ENCODE data around the gene LNP1.
"Not testable (repeated sequence)": the region's sequence is repeated elsewhere in the genome, so short reads cannot be mapped to it uniquely, and the experiment has no call there.

The LNP1 gene

GRCh38 chr3:100438623-100438974 is 37.3 kb downstream of the LNP1 start:
- Histone ChIP-seq H3K79me2 (ENCODE audit: insufficient read depth, low read length) (no peaks in the 10 kb centered on the region), H3K9me3 (ENCODE audit: insufficient read depth, low read length) (peaks cover 2% of the 10 kb centered on the region; the same call in 1 of the 2 replicates), H3F3A (ENCODE audit: insufficient read depth) (no peaks in the 10 kb centered on the region)

GRCh38 chr3:100440895-100441294 is 39.6 kb downstream of the LNP1 start:
- Histone ChIP-seq H4K20me1 (ENCODE audit: low read depth, low read length) (no peaks in the 10 kb centered on the region), H3K4me2 (ENCODE audit: low read depth, low read length, poor library complexity, severe bottlenecking) (no peak overlapping the region), H2AFZ (ENCODE audit: low read depth, low read length, severe bottlenecking) (no peak overlapping the region)

More at GRCh38 chr3:100438623-100438974, 37.3 kb downstream of the LNP1 start:
- no peaks in the 10 kb centered on the region for H3K36me3 ChIP-seq (ENCODE audit: low read length)
- no peaks in the 10 kb centered on the region for H3K27me3 ChIP-seq (ENCODE audit: low read length)
- H3K4me2 ChIP-seq (ENCODE audit: low read depth, low read length, poor library complexity, severe bottlenecking), result no peak overlapping the region
- H3K27ac ChIP-seq (ENCODE audit: low read depth, low read length), result no peak overlapping the region
- H2AFZ ChIP-seq (ENCODE audit: low read depth, low read length, severe bottlenecking), result no peak overlapping the region
- H3K4me3 ChIP-seq (ENCODE audit: insufficient read depth, low read length, poor library complexity, severe bottlenecking), result no peak overlapping the region
- H3K9ac ChIP-seq (ENCODE audit: low read length), result no peak overlapping the region
- no peaks in the 10 kb centered on the region for H3K9me2 ChIP-seq (replicated peaks; ENCODE audit: insufficient read depth, low read length)
- TF ChIP-seq CTCF (IDR thresholded peaks at IDR 0.05; ENCODE audit: insufficient read depth, low read length, poor library complexity, severe bottlenecking) (no peak), EZH2phosphoT487 (conservative IDR thresholded peaks at IDR 0.05; ENCODE audit: low read length) (no peak)
- H4K20me1 ChIP-seq (ENCODE audit: low read depth, low read length), result no peaks in the 10 kb centered on the region

GRCh38 chr3:100443690-100444089 is 42.4 kb downstream of the LNP1 start:
- Histone ChIP-seq H2AFZ (ENCODE audit: low read depth, low read length, severe bottlenecking) (no peak overlapping the region), H3K4me3 (ENCODE audit: insufficient read depth, low read length, poor library complexity, severe bottlenecking) (no peak overlapping the region), H3K79me2 (ENCODE audit: insufficient read depth, low read length) (no peaks in the 10 kb centered on the region), H3K27me3 (ENCODE audit: low read length) (no peaks in the 10 kb centered on the region), H3K4me2 (ENCODE audit: low read depth, low read length, poor library complexity, severe bottlenecking) (no peak overlapping the region), H3K9me2 (replicated peaks; ENCODE audit: insufficient read depth, low read length) (no peaks in the 10 kb centered on the region), H4K20me1 (ENCODE audit: low read depth, low read length) (no peaks in the 10 kb centered on the region), H3F3A (ENCODE audit: insufficient read depth) (no peaks in the 10 kb centered on the region), H3K9me3 (ENCODE audit: insufficient read depth, low read length) (peaks cover 7% of the 10 kb centered on the region; the same call in 1 of the 2 replicates), H3K9ac (ENCODE audit: low read length) (no peak overlapping the region), H3K36me3 (ENCODE audit: low read length) (no peaks in the 10 kb centered on the region), H3K27ac (ENCODE audit: low read depth, low read length) (no peak overlapping the region)
- TF ChIP-seq CTCF (IDR thresholded peaks at IDR 0.05; ENCODE audit: insufficient read depth, low read length, poor library complexity, severe bottlenecking), result no peak
- TF ChIP-seq EZH2phosphoT487 (conservative IDR thresholded peaks at IDR 0.05; ENCODE audit: low read length), result no peak

More at GRCh38 chr3:100440895-100441294, 39.6 kb downstream of the LNP1 start:
- no peak overlapping the region for H3K4me3 ChIP-seq (ENCODE audit: insufficient read depth, low read length, poor library complexity, severe bottlenecking)
- no peak overlapping the region for H3K9ac ChIP-seq (ENCODE audit: low read length)
- H3K9me2 ChIP-seq (replicated peaks; ENCODE audit: insufficient read depth, low read length), result no peaks in the 10 kb centered on the region
- TF ChIP-seq EZH2phosphoT487 (conservative IDR thresholded peaks at IDR 0.05; ENCODE audit: low read length) (no peak), CTCF (IDR thresholded peaks at IDR 0.05; ENCODE audit: insufficient read depth, low read length, poor library complexity, severe bottlenecking) (no peak)
- no peak overlapping the region for H3K27ac ChIP-seq (ENCODE audit: low read depth, low read length)
- peaks cover 7% of the 10 kb centered on the region; the same call in 1 of the 2 replicates for H3K9me3 ChIP-seq (ENCODE audit: insufficient read depth, low read length)
- no peaks in the 10 kb centered on the region for H3K79me2 ChIP-seq (ENCODE audit: insufficient read depth, low read length)
- no peaks in the 10 kb centered on the region for H3K36me3 ChIP-seq (ENCODE audit: low read length)
- no peaks in the 10 kb centered on the region for H3K27me3 ChIP-seq (ENCODE audit: low read length)
- no peaks in the 10 kb centered on the region for H3F3A ChIP-seq (ENCODE audit: insufficient read depth)

- H2AFZ ChIP-seq (ENCODE audit: low read depth, low read length, severe bottlenecking); H3K9ac ChIP-seq (ENCODE audit: low read length); H3K9me2 ChIP-seq (replicated peaks; ENCODE audit: insufficient read depth, low read length); H3K79me2 ChIP-seq (ENCODE audit: insufficient read depth, low read length); H3K27me3 ChIP-seq (ENCODE audit: low read length); H3F3A ChIP-seq (ENCODE audit: insufficient read depth); H3K4me3 ChIP-seq (ENCODE audit: insufficient read depth, low read length, poor library complexity, severe bottlenecking); H3K27ac ChIP-seq (ENCODE audit: low read depth, low read length); H3K9me3 ChIP-seq (ENCODE audit: insufficient read depth, low read length); H3K36me3 ChIP-seq (ENCODE audit: low read length); H4K20me1 ChIP-seq (ENCODE audit: low read depth, low read length); H3K4me2 ChIP-seq (ENCODE audit: low read depth, low read length, poor library complexity, severe bottlenecking): not testable (repeated sequence)
Measured at GRCh38 chr3:100447067-100447466, 45.7 kb downstream of the LNP1 start.

Measured in SU-DHL-6 (cell line).